ENCODE data around the gene CATSPER3.

DNA sequence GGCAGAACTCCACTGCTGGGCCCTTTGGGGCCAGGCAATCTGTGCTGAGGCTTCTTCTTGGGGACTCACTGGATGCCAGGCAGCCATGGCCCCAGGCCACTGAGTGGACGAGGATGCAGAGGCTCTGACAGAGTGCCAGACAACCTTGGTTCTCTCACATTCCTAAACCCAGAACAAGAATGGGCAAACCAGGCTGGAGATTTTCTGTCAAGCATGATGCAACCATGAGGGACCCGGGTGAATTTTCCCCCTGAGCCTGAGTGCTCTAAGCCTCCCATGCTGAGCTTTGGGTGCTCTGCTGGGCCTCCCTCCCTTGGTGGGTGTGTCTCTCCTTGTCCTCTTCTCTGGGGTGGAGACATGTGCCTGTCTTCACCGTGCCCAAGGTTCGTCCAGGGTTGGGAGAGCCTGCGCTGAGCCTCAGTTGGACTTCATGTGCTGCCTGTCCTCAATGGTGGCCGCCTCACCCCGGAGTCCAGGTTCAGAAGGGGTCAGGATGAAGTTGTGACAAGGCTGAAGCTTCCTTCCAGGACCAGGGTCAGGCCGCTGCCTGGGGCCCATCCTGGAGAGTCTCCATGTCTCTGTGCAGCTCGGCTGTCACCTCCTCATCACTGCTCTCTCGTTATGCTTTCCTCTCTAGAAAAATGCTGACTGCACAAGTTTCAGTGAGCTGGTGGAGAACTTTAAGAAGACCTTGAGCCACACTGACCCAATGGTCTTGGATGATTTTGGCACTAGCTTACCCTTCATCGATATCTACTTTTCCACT is 42.2 kb downstream of the CATSPER3 start:
- TF ChIP-seq EZH2 (IDR thresholded peaks at IDR 0.05; ENCODE audit: borderline replicate concordance, low read depth, low read length, poor library complexity, severe bottlenecking): no peak
- TF ChIP-seq, protein P1, sequence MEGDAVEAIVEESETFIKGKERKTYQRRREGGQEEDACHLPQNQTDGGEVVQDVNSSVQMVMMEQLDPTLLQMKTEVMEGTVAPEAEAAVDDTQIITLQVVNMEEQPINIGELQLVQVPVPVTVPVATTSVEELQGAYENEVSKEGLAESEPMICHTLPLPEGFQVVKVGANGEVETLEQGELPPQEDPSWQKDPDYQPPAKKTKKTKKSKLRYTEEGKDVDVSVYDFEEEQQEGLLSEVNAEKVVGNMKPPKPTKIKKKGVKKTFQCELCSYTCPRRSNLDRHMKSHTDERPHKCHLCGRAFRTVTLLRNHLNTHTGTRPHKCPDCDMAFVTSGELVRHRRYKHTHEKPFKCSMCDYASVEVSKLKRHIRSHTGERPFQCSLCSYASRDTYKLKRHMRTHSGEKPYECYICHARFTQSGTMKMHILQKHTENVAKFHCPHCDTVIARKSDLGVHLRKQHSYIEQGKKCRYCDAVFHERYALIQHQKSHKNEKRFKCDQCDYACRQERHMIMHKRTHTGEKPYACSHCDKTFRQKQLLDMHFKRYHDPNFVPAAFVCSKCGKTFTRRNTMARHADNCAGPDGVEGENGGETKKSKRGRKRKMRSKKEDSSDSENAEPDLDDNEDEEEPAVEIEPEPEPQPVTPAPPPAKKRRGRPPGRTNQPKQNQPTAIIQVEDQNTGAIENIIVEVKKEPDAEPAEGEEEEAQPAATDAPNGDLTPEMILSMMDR (conservative IDR thresholded peaks at IDR 0.05; ENCODE audit: low read depth, low read length): no peak

Data from A673 (cell line).